NOMO-1 treated with DMSO at 0.1 percent for 48 hours (cell line): Measurements from ENCODE around the gene IGFBP4.

ENCODE experiments used
- DNase-seq: peaks from one replicate; lab custom pipeline; 2025; ENCODE audit not compliant: unreplicated experiment; lab: John Stamatoyannopoulos, UW

IGFBP4 gene

GRCh38 chr17:40431231-40431602 lies 12.0 kb upstream of the IGFBP4 start:
- DNase-seq = no peak

- DNase-seq = no peak
Observed at GRCh38 chr17:40432864-40433528, 10.3 kb upstream of the IGFBP4 start.

- no peak for DNase-seq
Observed at GRCh38 chr17:40433551-40434415, 9.5 kb upstream of the IGFBP4 start.

GRCh38 chr17:40436636-40437035 lies 6.6 kb upstream of the IGFBP4 start:
- peak; percentile 45 for DNase-seq

GRCh38 chr17:40437095-40437732 lies 6.0 kb upstream of the IGFBP4 start:
- DNase-seq = peak; percentile 43

GRCh38 chr17:40440166-40440565 lies 3.1 kb upstream of the IGFBP4 start:
- DNase-seq = no peak

GRCh38 chr17:40442392-40443195 lies 656 bp upstream of the IGFBP4 start:
- DNase-seq = no peak

- DNase-seq = no peak
Observed at GRCh38 chr17:40443988-40444899, 994 bp downstream of the IGFBP4 start.

GRCh38 chr17:40445751-40446468 lies 2.7 kb downstream of the IGFBP4 start:
- DNase-seq = no peak

- no peak for DNase-seq
Observed at GRCh38 chr17:40447148-40447644, 3.9 kb downstream of the IGFBP4 start.

GRCh38 chr17:40447806-40448205 lies 4.6 kb downstream of the IGFBP4 start:
- DNase-seq = no peak

GRCh38 chr17:40448213-40448638 lies 5.0 kb downstream of the IGFBP4 start:
- peak; percentile 45 for DNase-seq

GRCh38 chr17:40448639-40449261 lies 5.5 kb downstream of the IGFBP4 start:
- no peak for DNase-seq

- peak; percentile 22 for DNase-seq
Observed at GRCh38 chr17:40450175-40450574, 6.9 kb downstream of the IGFBP4 start.

GRCh38 chr17:40451420-40451819 lies 8.2 kb downstream of the IGFBP4 start:
- no peak for DNase-seq

- no peak for DNase-seq
Observed at GRCh38 chr17:40452216-40452787, 9.1 kb downstream of the IGFBP4 start.

- no peak for DNase-seq
Observed at GRCh38 chr17:40452921-40453378, 9.7 kb downstream of the IGFBP4 start.

- DNase-seq = no peak
Observed at GRCh38 chr17:40453881-40454612, 10.8 kb downstream of the IGFBP4 start.
